Stimulated activated naive B cell treated with anti-CD40 and anti-IgM and Interleukin-4, amounts not matched to agents 10 μg/mL and 1 μg/mL and 100 μg/mL, for 72 hours (primary cell): Measurements from ENCODE around the gene NRM.
A peak's percentile ranks its signal among the peaks of the same experiment; 100 is the strongest.
"Not testable (repeated sequence)": the region's sequence is repeated elsewhere in the genome, so short reads cannot be mapped to it uniquely, and the experiment has no call there.

Experiments
- ATAC-seq, 2 donors: fragments of 150-1000 bp; cut with Tn5 transposase; replicated peaks; 2 replicates each; pipeline ENCODE4 v1.10.0; 2021; ENCODE audit warnings: moderate library complexity in 1 of 2
- DNase-seq: peaks from one replicate; pipeline ENCODE4 v3.0.0; 2021
- H3K27ac Mint-ChIP-seq: one replicate; pipeline ENCODE4 v1.8.0; 2022; ENCODE audit warnings: mild to moderate bottlenecking, mixed read lengths
- H3K27me3 Mint-ChIP-seq, 2 donors: one replicate each; pipeline ENCODE4 v1.8.0; 2022; ENCODE audit warnings: mixed read lengths in 2 of 2
- H3K36me3 Mint-ChIP-seq, 2 donors: one replicate each; pipeline ENCODE4 v1.8.0; 2022; ENCODE audit warnings: mixed read lengths in 2 of 2, mild to moderate bottlenecking in 1 of 2
- H3K4me1 Mint-ChIP-seq, 2 donors: one replicate each; pipeline ENCODE4 v1.8.0; 2022; ENCODE audit warnings: mixed read lengths in 2 of 2, mild to moderate bottlenecking in 1 of 2
- H3K4me3 Mint-ChIP-seq, 2 donors: one replicate each; pipeline ENCODE4 v1.8.0; 2022; ENCODE audit warnings: mild to moderate bottlenecking in 2 of 2, mixed read lengths in 2 of 2, moderate library complexity in 1 of 2
- H3K9me3 Mint-ChIP-seq, 2 donors: one replicate each; pipeline ENCODE4 v1.8.0; 2022; ENCODE audit warnings: mixed read lengths in 2 of 2, mild to moderate bottlenecking in 1 of 2

Gene NRM

DNA sequence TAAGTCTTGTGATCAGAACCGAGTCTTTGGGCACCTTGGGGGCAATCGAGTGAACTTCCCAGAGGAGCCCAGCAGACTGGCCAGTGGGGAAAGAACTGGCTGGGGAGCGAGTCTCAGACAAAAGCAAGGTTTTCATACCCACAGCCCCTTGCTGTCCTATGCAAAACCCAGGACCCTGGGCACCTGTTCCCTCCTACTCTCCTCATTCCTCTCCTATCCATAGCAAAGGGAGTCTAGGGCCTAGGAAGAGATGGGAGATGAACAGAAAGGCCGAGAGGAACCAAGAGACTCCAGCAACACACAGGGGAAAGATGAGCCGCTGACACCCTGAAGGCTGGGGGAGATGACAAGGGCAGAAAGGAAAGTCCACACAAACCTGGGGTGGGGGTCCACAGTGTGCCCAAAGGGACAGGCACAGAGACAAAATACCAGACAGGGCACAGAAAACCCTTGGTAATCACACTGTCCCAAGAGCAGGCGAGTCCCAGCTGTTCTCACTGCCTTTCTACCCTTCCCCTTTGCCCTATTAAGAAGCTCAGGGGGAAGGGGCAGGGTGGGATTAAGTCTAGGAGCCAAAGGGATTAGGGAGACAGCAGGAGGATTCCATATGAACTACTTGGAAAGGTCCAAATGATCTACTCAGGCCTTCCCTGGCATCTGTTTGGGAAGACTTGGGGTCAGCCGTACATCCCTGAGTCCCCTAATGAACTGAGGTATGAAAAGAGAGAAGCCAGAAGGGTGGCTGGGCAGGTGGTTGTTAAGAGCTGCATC, 10.8 kb downstream of the NRM start:
- H3K4me1 Mint-ChIP-seq = peaks cover 37 to 60% of the 10 kb centered on the region in 2 donors
- ATAC-seq (no peak), DNase-seq (no peak)
- H3K36me3 Mint-ChIP-seq = peaks cover 59 to 71% of the 10 kb centered on the region in 2 donors
- no peaks in the 10 kb centered on the region for H3K9me3 Mint-ChIP-seq
- no peaks in the 10 kb centered on the region for H3K27me3 Mint-ChIP-seq
- H3K27ac Mint-ChIP-seq = peak overlapping the region; percentile 47
- peak overlapping the region; percentile 89 to 99 for H3K4me3 Mint-ChIP-seq

DNA sequence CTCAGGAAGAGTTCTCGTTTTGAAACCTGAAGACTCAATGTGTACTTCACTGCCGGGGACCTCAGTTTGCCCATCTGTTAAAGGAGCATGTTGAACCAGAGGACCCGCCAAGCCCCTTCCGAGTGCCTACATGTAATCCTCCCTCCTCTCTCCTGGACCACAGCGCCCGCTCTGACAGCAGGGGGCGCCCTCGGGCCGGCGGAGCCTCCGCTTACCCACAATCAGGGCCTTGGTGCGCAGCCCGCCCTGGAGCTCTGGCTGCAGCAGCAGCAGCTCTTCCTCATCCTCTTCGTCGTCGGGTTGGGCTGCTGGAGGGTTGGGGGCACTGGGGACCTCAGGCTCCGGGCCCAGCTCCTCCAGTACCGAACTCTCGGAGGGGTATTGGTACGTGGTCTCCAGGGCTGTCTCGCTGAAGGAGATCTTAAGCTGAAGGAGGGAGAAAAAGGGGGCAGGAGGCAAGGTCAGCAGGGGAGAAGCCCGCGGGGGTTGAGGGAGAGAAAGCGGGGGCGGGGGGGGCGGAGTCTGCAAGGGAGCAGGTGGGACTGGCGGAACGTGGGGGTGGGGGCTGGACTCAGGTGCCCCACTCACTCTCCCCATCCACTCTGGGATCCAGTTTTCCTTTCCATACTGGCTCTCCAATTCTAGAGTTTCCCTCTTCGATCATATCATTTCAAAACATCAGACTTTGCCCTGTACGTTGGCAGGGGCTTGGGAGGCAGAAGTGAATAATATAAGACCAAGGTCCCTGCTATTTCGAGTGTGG, 11.6 kb downstream of the NRM start:
- ATAC-seq (peak; percentile 50 to 58), DNase-seq (peak; percentile 79)
- Mint-ChIP-seq H3K36me3 (peaks cover 54 to 64% of the 10 kb centered on the region in 2 donors), H3K4me3 (peak overlapping the region; percentile 89 to 99), H3K9me3 (no peaks in the 10 kb centered on the region), H3K4me1 (peaks cover 35 to 58% of the 10 kb centered on the region in 2 donors), H3K27ac (peak overlapping the region; percentile 88), H3K27me3 (no peaks in the 10 kb centered on the region)

DNA sequence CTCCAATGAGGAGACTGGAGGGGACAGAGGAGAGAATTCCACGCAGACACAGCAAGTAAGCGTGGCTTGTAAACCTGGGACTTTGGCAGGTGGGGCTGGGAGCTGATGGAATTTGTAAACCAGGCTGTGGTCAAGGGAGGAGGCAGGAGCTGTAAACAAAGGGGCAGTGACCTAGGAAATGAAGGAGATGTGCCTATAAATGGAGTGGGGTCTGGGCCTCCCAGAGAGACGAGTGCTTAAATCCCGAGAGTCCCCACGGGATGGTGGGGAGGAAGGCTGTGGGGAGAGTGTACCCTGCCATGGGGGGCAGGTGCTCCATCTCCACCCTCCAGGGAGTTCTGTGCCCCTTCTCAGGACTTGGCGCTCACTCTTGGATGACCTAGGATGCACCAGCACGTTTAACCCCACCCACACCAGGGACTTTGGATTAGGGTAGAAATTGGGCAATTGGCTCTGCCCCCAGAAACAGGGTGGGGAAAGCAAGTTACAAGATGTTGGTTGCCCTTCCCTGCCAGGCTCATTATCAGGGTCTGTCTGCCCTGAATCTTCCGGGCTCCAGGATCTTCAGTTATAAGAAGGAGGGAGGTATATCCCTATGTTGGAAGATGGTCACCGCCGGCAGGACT, 14.0 kb downstream of the NRM start:
- Mint-ChIP-seq H3K27ac (peak overlapping the region; percentile 43), H3K36me3 (peaks cover 32 to 40% of the 10 kb centered on the region in 2 donors), H3K9me3 (no peaks in the 10 kb centered on the region), H3K4me1 (peaks cover 31 to 58% of the 10 kb centered on the region in 2 donors), H3K4me3 (no peak overlapping the region), H3K27me3 (no peaks in the 10 kb centered on the region)
- no peak for ATAC-seq
- DNase-seq = no peak

DNA sequence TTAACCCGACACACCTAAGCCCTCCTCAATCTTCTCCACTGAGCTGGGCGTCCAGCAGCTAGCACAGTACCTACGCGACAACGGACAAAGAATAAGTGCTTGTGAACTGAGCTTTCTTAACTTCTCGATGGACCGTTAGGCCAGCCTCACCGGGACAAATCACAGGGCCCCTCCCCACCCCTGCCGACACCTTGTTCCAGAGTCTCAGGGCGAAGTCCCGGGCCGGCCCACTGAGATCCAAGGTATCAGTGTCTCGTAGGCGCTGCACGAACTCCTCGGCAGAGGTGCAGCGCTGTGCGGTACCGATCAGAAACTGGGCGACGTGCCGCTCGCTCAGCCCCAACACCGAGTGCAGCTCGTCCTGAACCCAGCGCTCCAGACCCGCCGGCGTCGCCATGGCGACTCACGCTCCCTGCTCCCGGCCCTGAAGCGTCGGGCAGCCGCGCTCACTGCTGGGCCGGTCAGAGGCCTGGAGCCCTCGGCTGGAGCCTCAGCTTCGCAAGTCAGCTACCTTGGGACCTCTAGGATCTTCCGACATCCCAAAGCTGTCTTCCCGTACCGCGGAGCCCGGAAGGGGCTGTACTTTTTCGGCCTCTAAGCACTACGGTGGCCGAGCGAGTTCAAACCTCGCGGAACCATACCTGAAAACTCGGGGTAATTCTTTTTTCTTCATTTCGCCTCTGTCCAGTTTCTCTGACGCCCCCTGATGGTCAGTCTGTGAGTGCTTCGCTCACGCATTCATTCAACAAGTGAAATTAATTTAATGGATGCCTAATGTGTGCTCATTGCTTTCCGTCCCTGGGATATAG, 18.1 kb downstream of the NRM start, which contains the start of gene DHX16:
DHX16 (minus strand) TSS at position 562 of the 809 bp plus-strand sequence; CDS start at position 397, 165 bp downstream.
- H3K27ac Mint-ChIP-seq = peak within 1 kb of the TSS; percentile 52
- peaks cover 23 to 31% of the 10 kb centered on the region in 2 donors for H3K36me3 Mint-ChIP-seq
- H3K4me3 Mint-ChIP-seq = peak within 1 kb of the TSS; percentile 86 to 91
- H3K9me3 Mint-ChIP-seq = no peaks in the 10 kb centered on the region
- peak; percentile 86 for ATAC-seq
- H3K4me1 Mint-ChIP-seq = peaks cover 25 to 36% of the 10 kb centered on the region in 2 donors
- peak; percentile 90 for DNase-seq
- H3K27me3 Mint-ChIP-seq = no peaks in the 10 kb centered on the region

DNA sequence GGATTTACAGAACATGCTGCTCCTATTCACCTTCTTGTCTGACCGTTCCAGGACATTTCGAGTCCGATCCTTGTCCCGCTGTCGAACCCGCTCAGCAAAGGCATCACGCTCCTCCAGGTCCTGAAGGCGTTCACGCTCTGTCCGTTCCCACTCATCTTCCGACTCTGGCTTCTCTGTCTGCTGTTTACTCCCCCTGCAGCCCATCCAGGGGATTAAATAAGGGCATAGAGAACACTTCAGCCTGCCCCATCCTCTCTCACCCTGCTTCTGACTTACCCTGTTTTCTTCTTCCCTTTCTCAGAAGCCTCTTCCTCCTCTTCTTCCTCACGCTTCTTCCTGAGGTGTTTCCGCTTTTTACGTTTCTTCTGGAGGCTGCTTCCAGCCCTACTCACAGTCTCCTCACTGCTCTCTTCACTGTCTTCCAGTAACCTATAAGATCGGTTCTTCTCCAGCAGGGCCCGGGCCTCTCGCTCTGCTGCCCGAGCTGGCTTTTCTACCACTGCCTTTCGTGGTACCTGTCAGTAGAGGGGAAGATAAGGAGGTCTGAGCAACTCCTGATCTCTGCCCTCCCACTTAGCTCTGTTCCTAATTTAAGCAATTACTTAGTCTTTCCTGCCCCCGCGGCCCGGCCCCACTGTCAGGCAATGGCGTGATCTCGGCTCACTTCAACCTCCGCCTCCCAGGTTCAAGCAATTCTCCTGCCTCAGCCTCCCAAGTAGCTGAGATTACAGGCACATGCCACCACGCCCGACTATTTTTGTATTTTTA, 19.8 kb downstream of the NRM start:
- no peak for DNase-seq
- H3K27me3 Mint-ChIP-seq = no peaks in the 10 kb centered on the region
- H3K9me3 Mint-ChIP-seq = no peaks in the 10 kb centered on the region
- no peak for ATAC-seq
- peak overlapping the region; percentile 86 to 91 for H3K4me3 Mint-ChIP-seq
- H3K27ac Mint-ChIP-seq = peak overlapping the region; percentile 1
- peaks cover 17 to 26% of the 10 kb centered on the region in 2 donors for H3K36me3 Mint-ChIP-seq
- H3K4me1 Mint-ChIP-seq = peaks cover 21 to 30% of the 10 kb centered on the region in 2 donors

DNA sequence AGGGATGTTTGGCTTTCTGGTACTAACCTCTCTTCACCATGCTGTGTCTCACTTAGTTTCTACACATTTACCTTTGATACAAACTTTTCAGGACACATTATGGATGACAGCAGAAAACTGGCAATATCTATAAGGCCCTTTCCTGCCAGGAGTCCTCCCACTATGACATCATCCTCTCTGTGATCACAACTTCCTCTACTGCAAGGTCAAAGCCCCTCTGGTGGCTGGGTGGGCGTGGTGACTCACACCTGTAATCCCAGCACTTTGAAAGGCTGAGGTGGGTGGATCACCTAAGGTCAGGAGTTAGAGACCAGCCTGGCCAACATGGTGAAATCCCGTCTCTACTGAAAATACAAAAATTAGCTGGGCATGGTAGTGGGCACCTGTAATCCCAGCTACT, 24.5 kb downstream of the NRM start:
- peak; percentile 45 to 69 for ATAC-seq
- Mint-ChIP-seq H3K27ac (peak overlapping the region; percentile 47), H3K4me1 (peaks cover 11 to 12% of the 10 kb centered on the region in 2 donors), H3K36me3 (peaks cover 44 to 60% of the 10 kb centered on the region in 2 donors)
- H3K4me3 Mint-ChIP-seq, H3K27me3 Mint-ChIP-seq, H3K9me3 Mint-ChIP-seq, DNase-seq: not testable (repeated sequence)

DNA sequence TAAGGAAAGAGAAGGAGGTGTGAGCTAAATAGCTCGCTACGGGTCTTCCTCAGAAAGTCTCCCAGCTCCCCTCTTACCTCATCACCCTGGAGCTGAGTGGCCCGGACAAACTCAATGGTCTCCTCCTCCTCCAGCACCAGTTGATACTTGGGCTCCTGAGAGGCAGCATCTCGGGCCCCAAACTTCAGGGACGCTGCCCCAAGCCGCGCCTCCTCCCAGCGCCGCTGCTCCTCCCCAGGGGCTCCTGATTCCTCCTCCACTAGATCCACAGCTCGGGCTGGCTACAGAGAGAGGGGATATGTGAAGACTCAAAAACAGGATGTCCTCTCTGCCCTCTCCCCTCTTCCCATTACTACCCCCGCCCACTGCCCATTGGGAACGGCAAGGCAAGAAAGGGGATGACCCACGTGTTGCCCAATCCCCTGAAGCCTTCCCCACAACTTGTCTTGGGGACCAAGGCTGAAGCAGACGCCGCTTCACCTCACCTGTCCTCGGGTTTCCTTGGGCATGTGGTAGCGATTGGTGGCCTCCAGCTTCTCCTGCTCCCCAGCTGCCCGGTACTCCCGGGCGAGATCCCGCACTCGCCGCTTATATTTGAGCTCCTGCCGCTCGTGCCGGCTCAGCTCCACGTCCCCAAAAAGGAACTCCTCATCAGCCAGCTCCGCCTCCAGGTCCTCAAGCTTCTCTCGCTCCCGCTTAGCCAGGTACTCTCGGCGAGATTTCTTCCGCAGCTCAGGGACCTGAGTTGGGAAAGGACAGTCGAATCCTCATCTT, 25.6 kb downstream of the NRM start:
- peaks cover 2 to 7% of the 10 kb centered on the region in 2 donors for H3K4me1 Mint-ChIP-seq
- DNase-seq (no peak), ATAC-seq (no peak)
- H3K36me3 Mint-ChIP-seq = peaks cover 43 to 52% of the 10 kb centered on the region in 2 donors
- no peak overlapping the region for H3K27ac Mint-ChIP-seq
- no peak overlapping the region for H3K4me3 Mint-ChIP-seq
- no peaks in the 10 kb centered on the region for H3K27me3 Mint-ChIP-seq
- H3K9me3 Mint-ChIP-seq = no peaks in the 10 kb centered on the region

DNA sequence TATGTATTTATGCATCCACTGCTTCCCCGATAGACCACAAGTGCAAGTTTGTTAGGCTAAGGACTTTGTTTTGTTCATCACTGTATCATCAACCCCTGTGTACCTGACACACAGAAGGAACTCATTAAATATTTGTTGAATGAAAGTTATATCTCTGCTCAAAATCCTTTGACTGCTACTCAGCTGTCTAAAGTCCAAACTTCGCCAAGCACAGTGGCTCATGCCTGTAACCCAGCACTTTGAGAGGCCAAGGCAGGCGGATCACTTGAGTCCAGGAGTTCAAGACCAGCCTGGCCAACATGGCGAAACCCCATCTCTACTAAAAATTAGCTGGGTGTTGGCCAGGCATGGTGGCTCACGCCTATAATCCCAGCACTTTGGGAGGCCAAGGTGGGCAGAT, 32.9 kb downstream of the NRM start:
- H3K4me3 Mint-ChIP-seq, DNase-seq, H3K9me3 Mint-ChIP-seq, ATAC-seq, H3K27me3 Mint-ChIP-seq, H3K4me1 Mint-ChIP-seq: not testable (repeated sequence)
- peak overlapping the region; percentile 67 for H3K27ac Mint-ChIP-seq
- peaks cover 56 to 67% of the 10 kb centered on the region in 2 donors for H3K36me3 Mint-ChIP-seq

DNA sequence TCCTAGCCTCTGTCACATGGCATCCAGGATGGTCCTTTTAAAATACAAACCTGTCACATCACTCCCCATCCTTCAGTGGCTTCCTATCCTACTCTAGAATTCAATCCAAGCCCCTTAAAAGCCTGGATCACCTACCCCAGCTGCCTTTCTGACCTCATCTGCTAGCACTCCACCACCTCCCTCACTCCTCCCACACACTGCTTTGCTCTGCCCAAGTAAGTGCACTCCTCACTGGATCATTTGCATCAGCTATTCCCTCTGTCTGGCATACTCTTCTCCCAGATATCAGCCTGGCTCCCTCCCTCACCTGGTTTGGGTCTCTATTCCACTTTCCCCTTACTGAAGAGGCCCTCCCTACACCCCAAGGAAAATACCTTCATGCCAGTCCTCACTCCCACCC, 33.3 kb downstream of the NRM start:
- no peaks in the 10 kb centered on the region for H3K9me3 Mint-ChIP-seq
- ATAC-seq = no peak
- no peaks in the 10 kb centered on the region for H3K4me1 Mint-ChIP-seq
- no peaks in the 10 kb centered on the region for H3K27me3 Mint-ChIP-seq
- H3K27ac Mint-ChIP-seq = peak overlapping the region; percentile 67
- DNase-seq = no peak
- H3K36me3 Mint-ChIP-seq = peaks cover 57 to 67% of the 10 kb centered on the region in 2 donors
- H3K4me3 Mint-ChIP-seq = no peak overlapping the region

DNA sequence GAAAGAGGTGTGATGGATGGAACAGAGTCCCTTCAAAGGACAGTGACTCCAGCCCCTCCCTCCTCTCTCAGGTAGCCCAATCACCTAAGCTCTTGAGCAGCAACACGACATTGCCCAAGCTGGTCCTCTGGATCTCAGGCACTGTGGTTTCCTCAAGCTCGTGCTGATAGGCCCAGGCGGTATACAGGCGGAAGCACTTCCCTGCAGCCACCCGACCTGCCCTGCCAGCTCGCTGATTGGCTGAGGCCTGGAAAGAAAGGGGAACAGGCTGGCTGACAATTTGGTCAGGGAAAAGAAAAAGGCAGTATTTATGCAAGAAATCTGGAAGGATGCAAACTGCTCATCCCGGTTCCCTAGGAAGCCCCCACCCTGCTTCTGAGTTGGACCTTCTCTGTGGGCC, 34.3 kb downstream of the NRM start:
- Mint-ChIP-seq H3K9me3 (no peaks in the 10 kb centered on the region), H3K36me3 (peaks cover 55 to 66% of the 10 kb centered on the region in 2 donors), H3K4me1 (no peaks in the 10 kb centered on the region), H3K4me3 (no peak overlapping the region), H3K27me3 (no peaks in the 10 kb centered on the region), H3K27ac (no peak overlapping the region)
- ATAC-seq = no peak
- DNase-seq = no peak

DNA sequence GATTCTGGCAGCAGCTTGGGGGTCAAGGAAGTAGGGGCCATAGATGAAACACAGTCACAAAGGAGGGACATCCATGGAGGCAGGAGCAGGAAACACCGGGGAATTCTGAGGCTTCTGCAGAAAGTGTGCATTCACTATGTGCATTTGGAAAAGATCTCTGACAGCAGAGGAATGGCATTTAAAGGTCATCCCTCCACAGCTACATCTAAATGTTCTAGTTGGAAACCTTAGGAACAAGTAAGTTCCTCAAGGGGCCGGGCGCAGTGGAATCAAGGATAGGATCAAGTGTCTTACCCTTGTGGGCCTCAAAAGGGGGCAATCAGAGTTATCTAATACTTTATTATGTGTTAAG, 35.1 kb downstream of the NRM start:
- Mint-ChIP-seq H3K36me3 (peaks cover 58 to 71% of the 10 kb centered on the region in 2 donors), H3K4me1 (peaks cover 5 to 8% of the 10 kb centered on the region in 2 donors), H3K4me3 (no peak overlapping the region), H3K27me3 (no peaks in the 10 kb centered on the region), H3K27ac (no peak overlapping the region), H3K9me3 (no peaks in the 10 kb centered on the region)
- no peak for ATAC-seq
- no peak for DNase-seq

DNA sequence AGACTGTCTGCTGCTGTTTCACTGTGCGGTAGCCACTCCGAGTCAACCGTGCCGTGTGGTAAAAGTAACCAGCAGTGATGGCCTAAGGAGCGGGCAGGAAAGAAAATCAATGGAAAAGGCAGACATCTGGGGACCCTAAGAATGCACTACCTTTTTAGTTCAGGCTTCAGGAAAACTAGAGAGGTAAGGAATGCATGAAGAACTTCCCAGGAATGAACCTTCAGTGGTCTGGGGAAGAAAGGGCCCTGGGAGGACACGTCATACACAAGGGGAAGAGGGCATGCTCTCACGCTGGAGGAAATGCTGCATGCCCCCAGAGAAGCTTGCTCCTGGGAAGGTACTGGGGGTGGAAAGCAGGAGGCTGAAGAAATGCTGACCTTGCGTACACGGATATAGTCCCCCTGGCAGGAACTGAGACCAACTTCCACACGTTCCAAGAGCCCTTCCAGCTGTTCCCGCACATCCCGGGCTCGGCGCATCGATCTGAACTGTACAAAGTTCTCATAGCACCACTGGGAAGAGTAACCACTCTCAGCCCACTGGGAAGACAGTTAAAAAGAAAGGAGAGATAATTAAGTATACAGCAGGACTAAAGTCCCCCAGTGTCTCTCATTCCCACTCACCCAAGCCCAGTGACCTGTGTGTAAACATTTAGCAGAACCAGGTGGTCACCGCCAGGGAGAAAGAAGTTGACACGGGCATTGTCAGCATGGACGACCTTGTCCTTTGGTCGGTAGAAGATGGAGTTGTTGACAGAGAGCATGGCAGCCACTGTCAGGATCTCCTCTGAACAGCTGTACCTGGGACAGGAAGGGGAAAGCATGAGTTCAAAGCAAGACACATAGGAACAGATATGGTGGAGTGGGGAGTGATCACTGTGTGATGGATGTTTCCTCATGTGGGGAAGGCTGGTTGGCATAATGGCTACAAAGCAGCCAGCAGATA, 35.7 kb downstream of the NRM start:
- Mint-ChIP-seq H3K27me3 (no peaks in the 10 kb centered on the region), H3K4me1 (peaks cover 5 to 8% of the 10 kb centered on the region in 2 donors), H3K36me3 (peaks cover 55 to 71% of the 10 kb centered on the region in 2 donors), H3K4me3 (no peak overlapping the region), H3K27ac (peak overlapping the region; percentile 76), H3K9me3 (no peaks in the 10 kb centered on the region)
- DNase-seq (no peak), ATAC-seq (no peak)
